SH-SY5Y (cell line): ENCODE results near the gene TBC1D10A.

Source experiments
- GATA2 ChIP-seq: IDR thresholded peaks from 2 replicates; pipeline ENCODE4 v1.6.1; 2011; ENCODE audit warnings: mild to moderate bottlenecking, low read depth, low read length
- GATA3 ChIP-seq: IDR thresholded peaks from 2 replicates; pipeline ENCODE4 v1.6.1; 2011; ENCODE audit warnings: low read depth, mild to moderate bottlenecking, low read length, moderate library complexity

- TF ChIP-seq GATA3 = no peak
- TF ChIP-seq GATA2 = no peak
Measured at GRCh38 chr22:30296324-30296723, 30.4 kb downstream of the TBC1D10A start.
